Activated T-helper 1 cell treated with anti-CD3 and anti-CD28 coated beads, Interleukin-12 subunit alpha, Interleukin-12 subunit beta, Interleukin-2, Interleukin-4 antibody, amounts not matched to agents 30 ng/mL and 10 ng/mL and 1 ng/mL, durations not matched to agents 14 hours and 24 hours and 36 hours (primary cell): Measurements from ENCODE around the gene CLEC2L. TPM values are rescaled to one million over a fixed set of nuclear protein-coding genes. Genes with fewer than 3 reads are reported as not detected.

ENCODE experiments used
- DNase-seq: peaks from one replicate; pipeline ENCODE4 v3.0.0; 2021; ENCODE audit warnings: low spot score
- H3K27ac Mint-ChIP-seq: one replicate; pipeline ENCODE4 v1.8.0; 2021; ENCODE audit warnings: mild to moderate bottlenecking, mixed read lengths
- H3K27me3 Mint-ChIP-seq: one replicate; pipeline ENCODE4 v1.8.0; 2022; ENCODE audit warnings: mild to moderate bottlenecking, moderate library complexity, mixed read lengths; ENCODE audit not compliant: insufficient read depth
- H3K36me3 Mint-ChIP-seq: one replicate; pipeline ENCODE4 v1.8.0; 2021; ENCODE audit warnings: low read depth, mixed read lengths
- H3K4me1 Mint-ChIP-seq: one replicate; pipeline ENCODE4 v1.8.0; 2021; ENCODE audit warnings: low read depth, mixed read lengths
- H3K4me3 Mint-ChIP-seq: one replicate; pipeline ENCODE4 v1.8.0; 2021; ENCODE audit warnings: mild to moderate bottlenecking, moderate library complexity, mixed read lengths
- H3K9me3 Mint-ChIP-seq: one replicate; pipeline ENCODE4 v1.8.0; 2021; ENCODE audit warnings: mixed read lengths
- intact Hi-C: fragments of 100-400 bp; cut with micrococcal nuclease; formaldehyde crosslinking; loops from one replicate; pipeline ENCODE4 v1.15.1; 2024
- total RNA-seq: library from RNA; stranded (reverse); gene quantifications from 2 replicates; pipeline ENCODE4 v1.2.3, GENCODE V29; 2022

Gene CLEC2L
- total RNA-seq, 1 donor from 2014 or later: not detected

DNA sequence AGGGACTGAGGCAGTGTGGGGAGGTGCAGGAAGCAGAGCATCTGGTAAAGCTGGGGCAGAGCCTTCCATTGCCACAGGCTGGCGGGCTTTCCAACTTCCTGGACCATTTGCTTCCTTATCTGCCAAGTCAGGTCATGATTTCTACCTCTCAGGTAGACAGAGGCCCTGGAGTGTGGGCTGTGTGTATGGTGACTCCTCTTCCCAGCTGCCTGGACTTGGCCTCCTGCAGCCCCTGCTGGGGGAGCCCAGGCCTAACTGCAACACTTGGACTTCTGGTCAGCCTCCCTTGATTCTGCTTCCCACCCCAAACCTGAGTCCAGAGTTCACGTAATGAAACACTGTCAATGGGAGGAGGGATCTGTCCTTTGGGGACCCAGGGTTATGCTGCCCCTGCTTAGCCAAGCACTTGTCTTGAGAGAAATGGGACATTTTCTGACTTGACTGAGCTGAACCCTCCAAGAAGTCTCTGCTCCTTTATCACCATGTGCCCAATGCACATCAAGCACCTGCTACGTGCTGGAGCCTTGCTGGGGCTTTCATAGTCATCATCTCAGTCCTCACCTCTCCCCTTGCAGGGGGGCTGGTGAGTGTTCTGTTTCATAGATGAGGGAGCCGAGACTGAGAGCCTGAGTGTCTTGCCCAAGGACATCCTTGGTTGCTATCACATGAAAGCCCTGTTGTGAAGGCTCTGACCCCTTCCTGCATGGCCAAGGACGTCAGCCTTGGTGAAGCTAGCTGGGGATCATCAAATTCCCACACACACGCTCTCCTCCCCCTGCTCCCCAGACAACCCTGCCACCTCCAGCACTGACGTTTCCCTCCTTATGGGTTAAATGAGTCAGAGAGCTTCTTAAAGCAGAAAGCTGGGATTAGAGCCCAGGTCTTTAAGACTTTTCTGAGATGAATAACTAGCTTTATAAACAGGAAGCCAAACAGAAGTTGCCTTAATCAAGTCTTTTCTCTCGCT lies 3.4 kb downstream of the CLEC2L start:
- H3K9me3 Mint-ChIP-seq: no peaks in the 10 kb centered on the region
- no peaks in the 10 kb centered on the region for H3K4me1 Mint-ChIP-seq
- no peaks in the 10 kb centered on the region for H3K36me3 Mint-ChIP-seq
- peaks cover 40% of the 10 kb centered on the region for H3K27me3 Mint-ChIP-seq
- DNase-seq: no peak
- no peak overlapping the region for H3K4me3 Mint-ChIP-seq
- no peak overlapping the region for H3K27ac Mint-ChIP-seq
- intact Hi-C loops: no loop called here

DNA sequence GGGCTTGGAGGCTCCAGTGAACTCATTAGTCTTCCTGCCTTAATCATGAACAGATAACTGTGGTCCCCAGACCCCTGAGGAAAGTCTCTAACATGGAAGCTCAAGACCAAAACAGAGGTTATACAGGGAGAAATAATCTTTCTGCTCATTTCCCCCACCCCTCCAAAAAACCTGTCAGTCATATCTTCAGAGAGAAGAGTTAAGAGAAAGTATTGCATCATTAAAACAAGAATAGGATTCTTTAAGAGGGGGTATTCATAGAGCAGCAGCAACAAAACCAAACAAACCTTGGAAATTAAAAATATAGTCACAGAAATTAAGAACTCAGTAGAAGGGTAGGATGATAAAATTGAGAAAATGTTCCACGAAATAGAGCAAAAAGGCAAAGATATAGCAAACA lies 7.6 kb downstream of the CLEC2L start:
- Mint-ChIP-seq H3K4me1 (no peaks in the 10 kb centered on the region), H3K27me3 (peaks cover 22% of the 10 kb centered on the region), H3K4me3 (no peak overlapping the region), H3K36me3 (no peaks in the 10 kb centered on the region), H3K9me3 (no peaks in the 10 kb centered on the region), H3K27ac (no peak overlapping the region)
- intact Hi-C loops: no loop called here
- no peak for DNase-seq

DNA sequence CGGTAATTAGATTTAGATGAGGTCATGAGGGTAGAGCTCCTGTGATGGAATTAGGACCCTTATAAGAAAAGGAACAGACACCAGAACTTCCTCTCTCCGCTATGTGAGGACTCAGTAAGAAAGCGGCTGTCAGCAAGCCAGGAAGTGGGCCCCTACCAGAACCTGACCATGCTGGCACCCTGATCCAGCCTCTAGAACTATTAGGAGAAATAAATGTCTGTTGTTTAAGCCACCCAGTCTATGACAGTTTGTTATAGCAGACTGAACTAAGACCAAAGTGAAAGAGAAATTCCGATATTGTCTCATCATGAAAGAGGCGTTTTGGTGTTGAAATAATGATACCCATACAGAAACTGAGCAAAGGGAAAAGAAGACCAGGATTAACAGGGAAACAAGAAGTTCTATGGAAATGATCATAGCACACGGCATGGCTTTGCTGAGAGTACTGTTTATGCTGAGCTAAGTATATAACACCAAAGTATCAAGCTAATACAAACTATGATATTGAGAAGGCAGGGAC lies 9.2 kb downstream of the CLEC2L start:
- Mint-ChIP-seq H3K4me1 (no peaks in the 10 kb centered on the region), H3K9me3 (no peaks in the 10 kb centered on the region), H3K27me3 (peaks cover 22% of the 10 kb centered on the region), H3K4me3 (no peak overlapping the region), H3K27ac (no peak overlapping the region), H3K36me3 (no peaks in the 10 kb centered on the region)
- intact Hi-C loops: no loop called here
- no peak for DNase-seq

DNA sequence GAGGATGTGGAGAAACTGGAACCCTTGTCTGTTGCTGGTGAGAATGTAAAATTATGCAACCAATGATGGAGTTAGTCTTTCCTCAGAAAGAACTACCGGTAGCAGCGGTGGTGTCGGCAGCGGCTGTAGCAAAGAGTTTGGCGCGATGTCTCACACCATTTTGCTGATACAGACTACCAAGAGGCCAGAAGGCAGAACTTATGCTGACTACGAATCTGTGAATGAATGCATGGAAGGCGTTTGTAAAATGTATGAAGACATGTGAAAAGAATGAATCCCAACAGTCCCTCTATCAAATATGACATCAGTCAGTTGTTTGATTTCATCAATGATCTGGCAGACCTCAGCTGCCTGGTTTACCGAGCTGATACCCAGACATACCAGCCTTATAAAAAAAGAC lies 10.6 kb downstream of the CLEC2L start:
- no peaks in the 10 kb centered on the region for H3K9me3 Mint-ChIP-seq
- DNase-seq: no peak
- no peak overlapping the region for H3K27ac Mint-ChIP-seq
- no peak overlapping the region for H3K4me3 Mint-ChIP-seq
- H3K4me1 Mint-ChIP-seq: no peaks in the 10 kb centered on the region
- H3K36me3 Mint-ChIP-seq: no peaks in the 10 kb centered on the region
- H3K27me3 Mint-ChIP-seq: peaks cover 22% of the 10 kb centered on the region
- intact Hi-C loops: no loop called here

DNA sequence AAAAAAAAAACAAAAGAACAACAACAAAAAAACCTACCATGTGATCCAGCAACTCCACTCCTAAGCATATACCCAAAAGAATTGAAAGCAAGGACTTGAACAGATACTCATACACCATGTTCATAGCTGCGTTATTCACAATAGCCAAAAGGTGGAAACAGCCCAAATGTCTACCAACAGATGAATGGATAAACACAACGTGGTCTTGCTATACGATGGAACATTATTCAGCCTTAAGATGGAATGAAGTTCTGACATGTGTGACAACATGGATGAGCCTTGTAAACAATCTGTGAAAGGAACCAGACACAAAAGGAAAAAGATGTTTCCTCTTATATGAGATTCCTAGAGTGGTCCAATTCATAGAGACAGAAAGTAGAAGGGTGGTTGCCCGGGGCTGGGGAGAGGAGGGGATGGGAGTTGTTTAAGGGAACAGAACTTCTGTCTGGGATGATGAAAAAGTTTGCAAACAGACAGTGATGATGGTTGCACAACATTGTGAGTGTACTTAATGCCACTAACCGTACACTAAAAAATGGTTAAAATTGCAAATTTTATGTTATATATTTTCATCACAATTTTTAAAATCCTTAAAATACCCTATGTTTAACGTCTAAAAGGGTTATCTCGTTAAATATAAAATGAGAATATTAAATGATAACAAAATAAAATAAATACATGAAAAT lies 11.6 kb downstream of the CLEC2L start:
- intact Hi-C loops: no loop called here
- DNase-seq: no peak
- no peaks in the 10 kb centered on the region for H3K36me3 Mint-ChIP-seq
- peaks cover 20% of the 10 kb centered on the region for H3K27me3 Mint-ChIP-seq
- no peak overlapping the region for H3K27ac Mint-ChIP-seq
- no peaks in the 10 kb centered on the region for H3K4me1 Mint-ChIP-seq
- no peak overlapping the region for H3K4me3 Mint-ChIP-seq
- H3K9me3 Mint-ChIP-seq: no peaks in the 10 kb centered on the region

DNA sequence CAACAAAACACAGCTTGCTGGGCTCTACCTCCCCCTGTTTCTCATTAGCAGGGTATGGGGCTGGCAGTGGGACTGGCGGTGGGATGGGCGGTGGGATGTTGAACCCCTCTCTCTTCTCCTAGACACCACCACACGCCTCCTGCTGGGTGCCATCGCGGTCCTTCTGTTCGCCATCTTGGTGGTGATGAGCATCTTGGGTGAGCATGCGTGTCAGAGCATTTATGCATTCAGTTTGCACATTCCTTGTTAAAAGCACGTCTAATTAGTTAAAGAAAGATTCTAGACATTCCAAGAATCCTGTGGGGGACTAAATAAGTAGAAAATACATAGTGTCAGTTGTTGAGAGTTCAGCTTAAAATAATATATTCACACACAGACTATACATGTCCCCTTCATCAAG lies 12.7 kb downstream of the CLEC2L start:
- Mint-ChIP-seq H3K27ac (no peak overlapping the region), H3K4me1 (no peaks in the 10 kb centered on the region), H3K27me3 (peaks cover 19% of the 10 kb centered on the region), H3K4me3 (no peak overlapping the region), H3K36me3 (no peaks in the 10 kb centered on the region), H3K9me3 (no peaks in the 10 kb centered on the region)
- intact Hi-C loops: no loop called here
- DNase-seq: no peak

DNA sequence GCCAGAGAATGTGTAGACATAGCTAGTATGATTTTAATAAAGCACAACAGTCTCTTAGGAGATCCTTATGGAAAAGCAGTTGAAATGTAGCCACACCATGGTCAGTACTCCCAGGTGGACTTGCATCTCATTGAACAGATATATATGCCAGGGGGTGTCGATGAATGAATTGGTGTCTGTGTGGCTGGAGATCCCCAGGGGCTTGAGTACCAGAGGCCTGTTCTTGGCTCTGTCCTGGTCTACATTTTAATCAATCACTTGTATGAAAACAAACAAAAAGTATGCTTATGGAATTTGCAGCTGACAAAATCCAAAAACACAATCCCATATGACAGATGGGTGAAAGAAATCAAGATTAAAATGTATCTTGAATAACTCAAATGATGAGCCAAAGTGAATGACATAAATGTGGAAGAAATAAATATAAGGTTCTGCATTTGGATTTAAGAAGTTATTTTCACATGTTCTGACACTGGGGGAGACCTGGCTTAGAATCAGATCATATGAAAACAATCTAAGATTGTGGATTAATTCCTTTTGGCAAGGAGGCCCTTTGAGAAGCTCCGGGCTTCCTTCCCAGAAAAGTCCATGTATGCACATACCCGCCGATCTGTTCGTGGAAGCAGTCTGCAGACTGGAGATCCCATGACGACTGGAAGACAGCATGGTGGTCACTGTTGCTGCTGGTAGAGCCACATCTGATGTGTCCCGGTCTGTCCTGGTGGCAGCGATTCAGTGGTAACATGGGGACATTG lies 15.6 kb downstream of the CLEC2L start:
- Mint-ChIP-seq H3K4me3 (no peak overlapping the region), H3K4me1 (no peaks in the 10 kb centered on the region), H3K27ac (no peak overlapping the region), H3K9me3 (no peaks in the 10 kb centered on the region), H3K27me3 (peaks cover 10% of the 10 kb centered on the region), H3K36me3 (no peaks in the 10 kb centered on the region)
- no peak for DNase-seq
- intact Hi-C loops: no loop called here

DNA sequence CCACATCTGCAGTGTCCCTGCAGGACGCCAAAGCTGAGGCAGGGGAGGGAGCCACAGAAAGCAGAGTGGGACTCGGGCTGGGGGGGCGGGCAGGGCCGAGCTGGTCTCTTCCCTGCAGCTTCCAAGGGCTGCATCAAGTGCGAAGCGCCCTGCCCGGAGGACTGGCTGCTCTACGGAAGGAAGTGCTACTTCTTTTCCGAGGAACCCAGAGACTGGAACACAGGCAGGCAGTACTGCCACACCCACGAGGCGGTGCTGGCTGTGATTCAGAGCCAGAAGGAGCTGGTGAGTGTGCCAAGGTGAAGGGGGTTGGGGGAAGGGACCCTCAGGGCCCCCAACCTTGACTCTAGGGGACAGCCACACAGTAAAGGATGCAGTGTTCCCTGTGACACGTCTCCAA lies 16.7 kb downstream of the CLEC2L start:
- Mint-ChIP-seq H3K36me3 (no peaks in the 10 kb centered on the region), H3K4me3 (no peak overlapping the region), H3K4me1 (no peaks in the 10 kb centered on the region)

DNA sequence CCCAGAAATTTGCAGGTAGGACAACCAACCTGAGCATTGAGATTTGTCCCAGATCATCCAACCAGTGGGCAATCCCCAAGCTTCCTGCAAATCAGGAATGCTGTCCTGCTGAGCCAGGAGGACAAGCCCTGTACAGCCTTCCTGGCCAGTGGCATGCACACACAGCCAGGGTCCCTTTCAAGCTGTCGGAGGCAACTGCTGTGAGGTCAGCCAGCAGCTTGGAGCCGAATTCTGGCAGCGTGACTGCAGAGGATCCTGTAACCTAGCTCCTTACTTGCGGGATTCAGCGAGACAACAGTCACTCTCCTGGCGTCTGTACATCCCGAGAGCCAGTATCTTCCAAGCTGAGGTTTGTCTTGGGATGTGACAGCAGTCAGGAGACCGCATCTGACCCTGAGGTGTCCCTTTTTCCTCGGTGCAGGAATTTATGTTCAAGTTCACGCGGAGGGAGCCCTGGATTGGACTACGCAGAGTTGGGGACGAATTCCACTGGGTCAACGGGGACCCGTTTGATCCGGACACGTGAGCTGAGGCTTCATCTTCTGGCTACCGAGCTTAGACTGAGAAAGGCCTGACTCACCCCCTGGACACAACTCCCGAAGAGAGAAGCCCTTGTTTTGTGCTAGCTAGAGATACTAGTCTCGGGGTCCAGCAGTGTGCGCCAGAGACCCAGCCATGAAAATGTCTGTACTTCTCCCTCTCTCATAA lies 18.3 kb downstream of the CLEC2L start:
- intact Hi-C loops: no loop called here
- no peaks in the 10 kb centered on the region for H3K4me1 Mint-ChIP-seq
- no peak overlapping the region for H3K27ac Mint-ChIP-seq
- H3K36me3 Mint-ChIP-seq: no peaks in the 10 kb centered on the region
- H3K27me3 Mint-ChIP-seq: peaks cover 9% of the 10 kb centered on the region
- no peak overlapping the region for H3K4me3 Mint-ChIP-seq
- no peaks in the 10 kb centered on the region for H3K9me3 Mint-ChIP-seq
- DNase-seq: no peak

More for the DNA sequence above, 16.7 kb downstream of the CLEC2L start:
- no peak for DNase-seq
- intact Hi-C loops: no loop called here
- Mint-ChIP-seq H3K27ac (no peak overlapping the region), H3K27me3 (peaks cover 9% of the 10 kb centered on the region), H3K9me3 (no peaks in the 10 kb centered on the region)

DNA sequence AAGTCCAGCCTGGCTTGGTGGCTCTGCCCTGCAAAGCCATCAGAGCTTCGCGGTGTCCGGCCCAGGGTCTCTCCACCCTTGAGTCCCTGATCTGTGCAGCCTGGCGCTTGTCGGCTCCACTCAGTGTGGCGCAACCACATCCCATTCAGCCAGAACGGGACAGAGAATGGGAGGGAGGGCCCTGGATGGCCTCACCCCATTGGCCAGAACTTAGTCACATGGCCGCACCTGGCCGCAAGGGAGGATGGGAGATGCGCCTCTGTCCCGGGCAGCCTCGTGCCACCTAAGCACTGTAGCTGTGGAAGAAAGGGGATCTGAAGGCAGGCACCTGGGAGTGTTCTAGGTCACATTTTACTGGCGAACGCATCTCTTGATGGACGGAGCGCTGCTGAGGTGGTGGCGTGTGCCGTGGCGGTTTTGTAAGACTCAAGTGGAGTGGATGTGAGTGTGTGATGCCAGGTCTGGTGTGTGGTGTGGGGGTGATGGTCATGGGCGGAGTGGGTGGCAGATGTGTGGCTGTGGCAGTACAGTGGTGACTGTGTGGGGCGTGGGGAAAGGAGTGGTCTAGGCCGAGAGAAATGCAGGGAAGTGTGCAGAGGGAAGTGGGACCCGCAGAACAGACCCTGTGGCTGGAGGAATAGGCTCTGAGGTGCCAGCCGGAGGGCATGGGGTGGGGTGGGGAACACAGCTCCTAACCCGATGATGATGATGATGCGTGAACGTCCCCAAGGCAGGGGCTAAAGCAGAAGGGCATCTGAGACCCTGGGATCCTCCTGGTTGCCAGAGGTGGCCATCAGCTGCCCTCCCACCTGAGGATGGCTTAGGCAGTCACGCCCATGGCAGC lies 19.0 kb downstream of the CLEC2L start:
- no peak for DNase-seq
- Mint-ChIP-seq H3K27ac (no peak overlapping the region), H3K9me3 (no peaks in the 10 kb centered on the region), H3K27me3 (peaks cover 3% of the 10 kb centered on the region), H3K4me3 (no peak overlapping the region), H3K4me1 (no peaks in the 10 kb centered on the region), H3K36me3 (no peaks in the 10 kb centered on the region)
- intact Hi-C loops: no loop called here

DNA sequence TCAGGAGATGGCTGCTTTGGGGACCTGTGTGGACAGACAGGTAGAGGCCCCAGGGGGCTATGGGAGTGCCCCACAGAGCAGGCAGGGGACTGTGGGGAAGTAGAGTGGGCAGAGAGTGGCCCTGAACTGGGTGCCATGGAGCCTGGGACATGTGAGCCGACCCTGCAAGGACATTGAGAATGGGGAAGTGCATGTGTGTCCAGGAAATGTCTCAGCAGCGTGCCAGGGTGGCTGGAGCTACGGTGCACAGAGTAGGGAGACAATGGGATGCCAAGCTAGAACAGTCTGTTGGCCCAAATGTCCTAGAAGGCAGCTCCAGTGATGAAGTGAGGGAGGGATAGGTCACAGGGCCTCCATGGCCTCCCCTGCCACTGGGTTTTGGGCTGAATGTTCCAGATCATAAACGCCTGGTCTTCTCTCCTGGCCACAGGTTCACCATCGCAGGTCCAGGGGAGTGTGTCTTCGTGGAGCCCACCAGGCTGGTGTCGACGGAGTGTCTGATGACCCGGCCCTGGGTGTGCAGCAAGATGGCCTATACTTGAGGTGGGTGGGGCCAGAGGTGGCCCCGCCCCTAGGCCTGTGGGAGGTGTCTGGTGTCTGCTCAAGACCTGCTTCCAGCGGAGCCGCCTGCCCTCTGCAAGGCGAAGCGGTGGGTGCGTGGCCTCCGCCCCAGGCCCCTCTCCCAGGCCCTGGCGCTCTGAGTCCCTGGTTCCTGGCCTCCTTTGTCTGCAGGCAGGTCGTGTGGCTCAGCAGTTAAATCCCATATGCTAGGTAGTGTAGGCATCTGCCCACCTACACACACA lies 20.5 kb downstream of the CLEC2L start:
- H3K36me3 Mint-ChIP-seq: no peaks in the 10 kb centered on the region
- no peak overlapping the region for H3K4me3 Mint-ChIP-seq
- no peaks in the 10 kb centered on the region for H3K9me3 Mint-ChIP-seq
- intact Hi-C loops: no loop called here
- no peaks in the 10 kb centered on the region for H3K4me1 Mint-ChIP-seq
- H3K27me3 Mint-ChIP-seq: peaks cover 3% of the 10 kb centered on the region
- DNase-seq: no peak
- no peak overlapping the region for H3K27ac Mint-ChIP-seq
